GM18498 (cell line): ENCODE measurements around the gene PPFIA1.
"Not testable (repeated sequence)": the region's sequence is repeated elsewhere in the genome, so short reads cannot be mapped to it uniquely, and the experiment has no call there.

Experiments used
- ATAC-seq: cut with Tn5 transposase; IDR thresholded peaks from one replicate; pipeline ENCODE4 v1.9.1; 2021; ENCODE audit warnings: mild to moderate bottlenecking, moderate library complexity; ENCODE audit not compliant: unreplicated experiment

The PPFIA1 gene

GRCh38 chr11:70295166-70295565 is 24.7 kb downstream of the PPFIA1 start:
- not testable (repeated sequence) for ATAC-seq

GRCh38 chr11:70296681-70297080 is 26.2 kb downstream of the PPFIA1 start:
- ATAC-seq, result no peak

DNA sequence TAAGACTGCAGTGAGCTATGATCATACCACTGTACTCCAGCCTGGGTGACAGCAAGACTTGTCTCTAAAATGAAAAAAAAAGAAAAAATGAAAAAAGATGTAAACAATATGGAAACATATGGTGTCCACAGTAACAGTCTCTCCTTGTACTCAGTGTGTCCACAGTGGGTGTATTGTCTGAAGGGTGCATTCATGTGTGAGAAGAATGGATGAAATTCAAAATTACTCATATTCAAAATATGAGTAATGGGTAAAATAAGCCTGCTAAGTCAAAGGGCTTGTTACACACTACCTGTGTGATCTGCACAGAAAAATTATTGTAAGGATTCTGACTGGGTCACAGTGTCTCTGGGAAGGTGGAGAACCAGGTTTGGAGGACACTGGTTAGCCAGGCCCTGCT is 26.9 kb downstream of the PPFIA1 start:
- ATAC-seq, result no peak

GRCh38 chr11:70298243-70298915 is 27.9 kb downstream of the PPFIA1 start:
- ATAC-seq, result no peak

DNA sequence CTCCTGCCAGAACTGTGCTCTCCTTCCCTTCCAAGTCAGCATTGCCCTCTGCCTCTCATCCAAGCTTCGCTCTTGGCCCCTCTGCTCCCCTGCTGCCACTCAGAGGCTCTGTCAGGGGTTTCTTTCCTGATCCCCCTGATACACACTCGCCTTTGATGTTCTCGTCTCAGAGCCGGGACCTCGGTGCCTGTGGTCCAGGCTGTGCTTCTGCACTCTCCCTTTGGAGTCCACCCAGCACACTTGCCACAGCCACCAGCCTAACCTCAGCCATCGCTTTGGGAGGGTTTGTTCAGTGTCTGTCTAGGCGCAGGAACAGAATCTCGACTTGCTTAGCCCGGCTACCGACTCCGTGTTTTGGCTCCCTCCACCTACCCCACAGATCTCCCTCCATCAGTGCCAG is 29.1 kb downstream of the PPFIA1 start:
- no peak for ATAC-seq

DNA sequence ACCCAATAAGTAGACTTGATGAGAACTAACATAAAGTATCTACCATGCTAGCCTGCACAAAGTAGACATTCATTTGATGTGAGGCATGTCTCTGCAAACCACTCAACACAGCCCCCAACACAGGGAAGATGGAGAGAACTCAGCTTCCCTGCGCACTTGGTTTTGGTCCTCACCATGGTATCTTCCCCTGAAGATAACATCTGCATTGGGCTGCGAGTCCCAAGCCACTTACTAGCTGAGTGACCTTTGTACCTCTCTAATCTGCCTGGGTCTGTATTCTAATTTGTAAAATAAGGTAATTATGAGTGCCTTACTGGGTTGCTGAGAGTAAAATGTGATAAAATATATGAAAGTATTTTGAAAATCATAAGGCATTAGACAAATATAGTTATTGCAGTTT is 30.7 kb downstream of the PPFIA1 start:
- no peak for ATAC-seq

GRCh38 chr11:70301721-70302418 is 31.4 kb downstream of the PPFIA1 start:
- ATAC-seq, result no peak

DNA sequence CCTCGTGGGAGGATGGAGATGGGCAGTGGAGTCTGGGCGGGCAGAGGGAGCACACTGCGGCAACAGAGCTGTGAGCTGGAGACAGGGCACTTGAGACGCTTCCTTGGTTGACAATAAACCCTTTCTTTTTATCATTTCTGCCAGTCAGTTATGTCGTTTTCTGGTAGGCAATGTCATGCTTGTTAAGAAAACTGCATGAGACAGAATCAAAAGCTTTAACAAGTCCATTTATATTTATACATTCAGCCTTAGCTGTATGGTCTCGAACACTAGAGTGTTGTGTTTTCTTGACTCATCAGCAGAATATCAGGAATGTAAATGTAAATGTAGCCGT is 31.9 kb downstream of the PPFIA1 start:
- no peak for ATAC-seq

- ATAC-seq, result no peak
Observed at GRCh38 chr11:70303070-70303469, 32.6 kb downstream of the PPFIA1 start.

DNA sequence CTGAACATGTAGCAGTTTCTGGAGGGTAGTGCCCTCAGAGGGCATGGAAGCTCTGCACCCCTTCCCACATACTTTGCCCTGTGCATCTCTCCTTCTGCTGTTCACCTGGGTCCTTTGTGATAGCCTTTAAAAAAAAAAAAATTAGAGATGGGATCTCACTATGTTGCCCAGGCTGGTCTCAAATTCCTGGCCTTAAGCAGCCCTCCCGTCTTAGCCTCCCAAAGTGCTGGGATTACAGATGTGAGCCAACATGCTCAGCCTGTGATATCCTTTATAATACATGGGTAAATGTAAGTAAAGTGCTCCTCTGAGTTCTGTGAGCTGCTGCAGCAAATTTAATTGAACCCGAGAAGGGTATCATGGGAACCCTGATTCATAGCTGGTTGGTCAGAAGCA is 33.7 kb downstream of the PPFIA1 start:
- ATAC-seq, result no peak

DNA sequence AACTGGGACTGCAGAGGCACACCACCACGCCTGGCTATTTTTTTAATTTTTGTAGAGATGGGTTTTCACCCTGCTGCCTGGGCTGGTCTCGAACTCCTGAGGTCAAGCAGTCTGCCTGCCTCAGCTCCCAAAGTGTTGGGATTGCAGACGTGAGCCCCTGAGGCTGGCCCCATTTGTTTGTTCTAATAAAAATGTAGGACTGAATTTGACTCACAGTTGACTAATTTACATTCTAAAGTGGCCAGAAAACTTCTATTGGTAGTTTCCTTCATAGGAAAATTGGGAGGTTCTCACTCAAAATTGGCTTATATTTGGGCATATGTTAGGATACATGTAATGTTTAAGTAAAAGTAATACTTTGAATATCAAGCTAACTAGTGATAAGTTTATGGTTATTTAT is 35.0 kb downstream of the PPFIA1 start:
- ATAC-seq, result no peak

DNA sequence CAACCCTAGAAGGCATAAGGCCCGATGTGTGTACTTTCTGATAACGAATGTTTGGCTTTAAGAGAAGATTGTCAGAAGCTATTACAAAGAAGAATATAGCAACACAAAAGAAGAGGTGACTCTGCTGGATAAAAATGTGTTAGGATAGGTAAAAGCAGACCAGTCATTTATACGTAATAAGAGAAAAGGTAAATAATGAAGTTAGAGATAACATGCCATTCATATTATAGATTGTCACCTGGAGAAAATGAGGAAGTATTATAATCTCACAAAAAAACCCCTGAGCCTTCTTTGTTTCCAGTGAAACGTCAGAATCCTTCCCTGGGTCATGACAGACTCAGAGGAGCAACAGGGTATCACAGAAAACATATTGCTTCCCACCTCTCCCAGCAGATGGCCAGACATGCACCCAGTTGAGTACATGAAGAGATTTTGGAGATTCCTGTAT is 36.1 kb downstream of the PPFIA1 start:
- no peak for ATAC-seq

DNA sequence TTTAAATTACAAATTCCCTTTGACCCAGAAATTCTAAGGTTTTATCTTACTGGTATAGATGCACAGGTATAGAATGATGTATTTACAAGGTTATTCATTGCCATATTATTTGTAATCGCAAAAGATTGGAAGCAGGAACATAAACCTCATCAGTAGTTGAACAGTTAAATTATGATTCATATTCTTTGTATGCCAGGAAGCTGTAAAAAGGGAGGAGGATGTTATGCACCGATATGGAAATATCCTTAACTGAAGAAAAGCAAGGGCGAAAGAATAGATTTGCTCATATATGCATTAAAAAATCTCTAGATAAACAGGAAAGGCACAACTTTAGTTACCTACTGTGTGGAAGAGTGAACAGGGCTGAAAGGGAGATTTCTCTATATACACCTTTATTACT is 36.7 kb downstream of the PPFIA1 start:
- ATAC-seq, result no peak

GRCh38 chr11:70311616-70312015 is 41.1 kb downstream of the PPFIA1 start:
- ATAC-seq, result no peak

GRCh38 chr11:70312401-70313357 is 42.2 kb downstream of the PPFIA1 start:
- ATAC-seq, result no peak

DNA sequence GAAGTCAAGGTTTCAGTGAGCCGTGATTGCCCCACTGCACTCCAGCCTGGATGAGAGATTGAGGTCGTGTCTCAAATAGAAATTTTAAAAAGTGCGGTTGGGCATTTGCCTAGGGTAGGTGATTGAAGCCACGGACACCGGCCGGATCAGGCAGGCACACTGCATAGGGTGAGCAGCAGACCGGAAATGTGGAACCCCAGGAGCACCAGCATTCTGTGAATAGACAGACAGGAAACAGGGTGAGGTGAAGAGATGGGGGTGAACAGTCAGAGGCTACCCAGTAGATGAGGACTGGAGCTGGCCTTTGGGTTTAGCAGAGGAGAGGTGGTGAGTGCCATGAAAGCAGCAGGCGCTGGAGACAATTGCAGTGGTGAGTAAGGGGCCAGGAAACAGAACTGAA is 43.5 kb downstream of the PPFIA1 start:
- ATAC-seq, result no peak

DNA sequence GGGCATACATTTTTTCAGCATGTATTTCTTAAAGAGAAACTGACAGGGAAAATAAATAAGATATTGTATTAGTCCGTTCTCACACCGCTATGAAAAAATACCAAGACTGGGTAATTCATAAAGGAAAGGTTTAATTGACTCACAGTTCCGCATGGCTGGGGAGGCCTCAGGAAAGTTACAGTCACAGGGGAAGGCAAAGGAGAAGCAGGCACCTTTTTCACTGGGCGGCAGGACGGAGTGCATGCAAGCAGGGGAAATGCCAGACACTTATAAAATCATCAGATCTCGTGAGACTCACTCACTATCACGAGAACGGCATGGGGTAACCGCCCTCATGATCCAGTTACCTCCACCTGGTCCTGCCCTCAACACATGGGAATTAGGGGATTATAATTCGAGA is 44.2 kb downstream of the PPFIA1 start:
- no peak for ATAC-seq

- ATAC-seq, result no peak
Observed at GRCh38 chr11:70315716-70316115, 45.2 kb downstream of the PPFIA1 start.

DNA sequence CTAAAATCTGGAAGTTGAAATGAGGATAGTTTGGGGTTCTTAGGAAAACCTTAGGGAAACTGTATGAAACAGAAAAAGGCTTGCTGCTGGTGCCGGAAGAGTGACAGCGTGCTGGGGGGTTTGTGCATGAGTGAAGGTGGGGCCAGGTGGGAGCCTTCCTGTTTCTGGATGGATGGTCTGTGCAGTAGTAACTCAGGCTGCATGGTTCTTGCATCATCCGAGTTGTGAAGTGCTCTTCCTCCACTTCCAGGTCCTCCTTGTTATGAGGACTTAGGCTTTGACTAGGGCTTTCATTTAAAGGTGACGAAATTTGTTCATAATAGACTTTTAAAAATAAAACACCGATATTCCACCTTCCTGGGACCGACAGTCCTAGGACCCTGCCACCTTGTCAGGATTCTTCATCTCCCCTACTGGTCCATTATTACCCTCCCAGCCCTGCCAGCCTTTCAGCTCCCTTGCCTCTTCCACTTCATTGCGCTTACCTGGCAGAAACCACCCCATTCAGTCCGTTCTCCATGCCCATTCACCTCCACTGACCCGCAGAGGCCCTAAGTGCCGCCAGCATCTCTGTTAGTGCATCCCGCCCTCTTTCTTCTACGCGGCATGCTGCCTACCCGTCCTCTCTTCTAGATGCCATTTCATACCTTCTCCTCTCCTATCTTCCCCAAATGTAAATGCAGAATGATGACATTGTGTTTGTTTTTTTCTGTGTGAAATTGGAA is 47.3 kb downstream of the PPFIA1 start:
- ATAC-seq, result no peak

- no peak for ATAC-seq
Observed at GRCh38 chr11:70319396-70320076, 49.0 kb downstream of the PPFIA1 start.
